PC-3 (cell line): ENCODE results near the gene GDF11. TPM values are rescaled to one million over a fixed set of nuclear protein-coding genes. Genes with fewer than 3 reads are reported as not detected.
A peak's percentile ranks its signal among the peaks of the same experiment; 100 is the strongest.

Experiments used
- ATAC-seq: fragments of 200-7000 bp; cut with Tn5 transposase; 2 replicates; pipeline ENCODE4 v1.9.1; 2020; ENCODE audit warnings: mild to moderate bottlenecking, moderate library complexity
- BruUV-seq: library from RNA; stranded (reverse); fragments of 400-500 nt; replicated peaks from 2 replicates; lab custom pipeline; 2021; lab: Mats Ljungman, UMichigan
- CTCF ChIA-PET: fragments of 300-600 bp; sonication (Branson Sonifier 250); formaldehyde crosslinking; loops from one replicate; lab custom pipeline; 2022; ENCODE audit warnings: antibody characterized with exemption; lab: Charles Lee
- POLR2A ChIA-PET: fragments of 300-600 bp; sonication (Branson Sonifier 250); formaldehyde crosslinking; loops from one replicate; lab custom pipeline; 2022; ENCODE audit warnings: antibody characterized with exemption; ENCODE audit not compliant: unreplicated experiment; lab: Charles Lee
- DNase-seq: peaks from one replicate; pipeline ENCODE4 v3.0.0-alpha.2; 2015
- H2AFZ ChIP-seq: fragments of 300-600 bp; sonication (generic); 2 replicates; pipeline ENCODE4 v1.6.0; 2016; ENCODE audit warnings: antibody characterized with exemption, low read length
- H3F3A ChIP-seq: fragments of 300-600 bp; sonication (generic); one replicate; pipeline ENCODE4 v1.6.0; 2017; ENCODE audit warnings: antibody characterized with exemption, low read length, control low read depth, mild to moderate bottlenecking; ENCODE audit not compliant: unreplicated experiment
- H3K27ac ChIP-seq: fragments of 300-600 bp; sonication (generic); 2 replicates; pipeline ENCODE4 v1.5.1; 2016; ENCODE audit warnings: mild to moderate bottlenecking, low read length
- H3K27me3 ChIP-seq: fragments of 300-600 bp; sonication (generic); 2 replicates; pipeline ENCODE4 v1.6.1; 2016; ENCODE audit warnings: low read length, mixed read lengths
- H3K36me3 ChIP-seq: fragments of 300-600 bp; sonication (generic); 2 replicates; pipeline ENCODE4 v1.6.1; 2016; ENCODE audit warnings: low read depth, mixed run types, low read length, mixed read lengths
- H3K4me1 ChIP-seq: fragments of 300-600 bp; sonication (generic); 2 replicates; pipeline ENCODE4 v1.5.1; 2016; ENCODE audit warnings: low read length; ENCODE audit not compliant: insufficient read depth
- H3K4me2 ChIP-seq: fragments of 300-600 bp; sonication (generic); 2 replicates; pipeline ENCODE4 v1.6.0; 2016; ENCODE audit warnings: low read length
- H3K4me3 ChIP-seq: fragments of 300-600 bp; sonication (generic); 2 replicates; pipeline ENCODE4 v1.5.1; 2016; ENCODE audit warnings: mild to moderate bottlenecking, low read length, mixed read lengths
- H3K79me2 ChIP-seq: fragments of 300-600 bp; sonication (generic); 2 replicates; pipeline ENCODE4 v1.6.1; 2017; ENCODE audit warnings: low read length, mixed read lengths
- H3K9ac ChIP-seq: fragments of 300-600 bp; sonication (generic); 2 replicates; pipeline ENCODE4 v1.6.0; 2016; ENCODE audit warnings: mild to moderate bottlenecking, low read length
- H3K9me2 ChIP-seq: fragments of 300-600 bp; sonication (generic); replicated peaks from 2 replicates; pipeline ENCODE4 v1.6.1; 2016; ENCODE audit warnings: mixed run types, low read length, mixed read lengths
- H3K9me3 ChIP-seq: fragments of 300-600 bp; sonication (generic); 2 replicates; pipeline ENCODE4 v1.6.1; 2016; ENCODE audit warnings: low read length, mixed read lengths
- H4K20me1 ChIP-seq: fragments of 300-600 bp; sonication (generic); 2 replicates; pipeline ENCODE4 v1.6.1; 2016; ENCODE audit warnings: low read length, mixed read lengths
- CTCF ChIP-seq: fragments of 300-600 bp; sonication (generic); conservative IDR thresholded peaks from 2 replicates; pipeline ENCODE4 v1.5.1; 2017; ENCODE audit warnings: antibody characterized with exemption, low read depth, mild to moderate bottlenecking, low read length
- EZH2 ChIP-seq: fragments of 300-600 bp; sonication (generic); IDR thresholded peaks from one replicate; pipeline ENCODE4 v1.6.1; 2017; ENCODE audit warnings: antibody characterized with exemption, mild to moderate bottlenecking, low read length; ENCODE audit not compliant: unreplicated experiment
- EZH2phosphoT487 ChIP-seq: fragments of 300-600 bp; sonication (generic); IDR thresholded peaks from 2 replicates; pipeline ENCODE4 v1.6.1; 2018; ENCODE audit warnings: mild to moderate bottlenecking, antibody characterized with exemption, low read length, borderline replicate concordance
- intact Hi-C: fragments of 100-400 bp; cut with micrococcal nuclease; formaldehyde crosslinking; loops from 2 replicates; pipeline ENCODE4 v1.9.0; 2023
- total RNA-seq: library from RNA; depleted of rRNA; stranded (reverse); fragments of >200 nt; gene quantifications from 2 replicates; pipeline ENCODE4 v1.2.3, GENCODE V29; 2014

The GDF11 gene
- total RNA-seq, 1 experiment from 2014 or later = 7.1 TPM

DNA sequence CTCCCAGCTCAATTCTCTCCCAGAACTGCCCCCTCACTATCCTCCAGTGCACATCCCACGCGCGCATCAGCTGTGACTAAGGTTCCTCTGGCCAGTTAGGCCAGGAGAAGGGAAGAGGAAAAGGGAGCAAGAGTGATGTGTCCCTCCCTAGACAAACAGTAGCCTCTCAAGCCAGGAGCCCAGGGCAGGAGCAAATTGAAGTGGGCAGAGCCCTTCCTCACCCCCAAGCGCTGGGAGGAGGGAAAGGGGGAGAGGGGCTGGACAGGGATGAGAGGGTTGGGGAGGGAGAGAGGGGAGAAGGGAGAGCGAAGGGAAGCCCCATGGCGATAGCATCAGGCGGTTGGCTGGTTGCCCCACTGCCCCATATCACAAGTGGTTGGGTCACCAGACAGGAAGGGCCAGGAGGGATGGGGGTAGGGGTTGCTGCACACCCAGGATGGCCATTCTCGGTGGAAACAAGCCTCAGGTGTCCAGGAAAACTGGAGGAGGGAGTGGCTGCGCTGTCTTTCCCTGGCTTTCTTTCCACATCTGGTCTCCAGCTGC is 15.2 kb upstream of the GDF11 start:
- peaks cover 27% of the 10 kb centered on the region for H3K36me3 ChIP-seq
- peak overlapping the region; percentile 88 for H3K4me3 ChIP-seq
- H3K27me3 ChIP-seq = no peaks in the 10 kb centered on the region
- H3K4me2 ChIP-seq = peak overlapping the region; percentile 99
- peak; percentile 44 for ATAC-seq
- H3K4me1 ChIP-seq = peaks cover 31% of the 10 kb centered on the region
- peaks cover 37% of the 10 kb centered on the region for H3K79me2 ChIP-seq
- H3K9ac ChIP-seq = peak overlapping the region; percentile 97
- H3K27ac ChIP-seq = peak overlapping the region; percentile 98
- TF ChIP-seq CTCF (no peak), EZH2 (no peak), EZH2phosphoT487 (no peak)
- H3K9me2 ChIP-seq = no peaks in the 10 kb centered on the region
- DNase-seq = peak; percentile 73
- ChIA-PET CTCF (interaction anchor here (0.9 kb wide), 1 partner anchor 9 kb away, joined by 3 read pairs; no protein-coding TSS in a partner anchor), POLR2A (no interaction called here)
- H2AFZ ChIP-seq = peak overlapping the region; percentile 22; the same call in 1 of the 2 replicates
- H4K20me1 ChIP-seq = peaks cover 8% of the 10 kb centered on the region
- H3K9me3 ChIP-seq = no peaks in the 10 kb centered on the region
- intact Hi-C loops = no loop called here
- H3F3A ChIP-seq = no peaks in the 10 kb centered on the region
- BruUV-seq = TSS peak; percentile 35

DNA sequence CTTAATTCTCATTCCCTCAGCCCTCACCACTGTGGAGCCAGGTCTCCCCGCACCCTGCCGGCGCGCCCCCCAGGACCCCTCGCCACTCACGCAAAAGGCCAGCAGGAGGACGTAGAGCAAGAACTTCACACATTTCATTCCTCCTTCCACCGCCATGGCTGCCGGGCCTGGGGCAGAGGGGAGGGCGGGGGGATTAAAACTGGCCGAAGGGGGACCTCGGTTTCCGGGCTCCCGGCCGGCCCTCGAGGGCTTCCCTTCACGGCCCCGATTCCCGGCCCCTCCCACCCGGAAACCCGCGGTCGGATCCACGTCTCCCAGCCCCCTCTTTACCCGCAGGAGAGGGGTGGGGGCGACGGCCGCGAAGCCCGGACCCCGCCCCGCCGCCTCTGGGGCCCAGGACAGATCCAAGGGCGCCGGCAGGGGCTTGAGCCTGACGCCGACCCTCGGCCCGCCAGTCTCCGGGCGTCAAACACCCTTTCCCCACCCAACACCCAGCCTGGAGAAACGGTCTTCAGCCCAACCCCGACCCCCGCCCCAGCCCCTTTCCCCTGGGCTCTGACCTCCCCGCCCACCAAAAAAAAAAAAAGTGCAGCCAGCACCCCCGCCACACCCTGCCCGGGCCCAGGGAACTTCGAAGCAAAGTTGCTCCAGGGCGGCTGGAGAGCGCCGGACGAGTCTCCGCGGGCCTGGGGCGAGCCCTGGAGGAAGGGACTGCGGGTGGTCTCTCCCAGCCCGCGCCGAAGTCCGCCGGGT is 14.6 kb upstream of the GDF11 start:
- no TSS peak for BruUV-seq
- no peaks in the 10 kb centered on the region for H3K9me2 ChIP-seq
- peaks cover 8% of the 10 kb centered on the region for H4K20me1 ChIP-seq
- H3F3A ChIP-seq = no peaks in the 10 kb centered on the region
- H3K4me2 ChIP-seq = peak overlapping the region; percentile 99
- ATAC-seq (peak; percentile 4), DNase-seq (peak; percentile 50)
- H3K4me1 ChIP-seq = peaks cover 31% of the 10 kb centered on the region
- no peak for TF ChIP-seq EZH2phosphoT487
- no peak for TF ChIP-seq CTCF
- no peak for TF ChIP-seq EZH2
- peaks cover 27% of the 10 kb centered on the region for H3K36me3 ChIP-seq
- H3K27ac ChIP-seq = peak overlapping the region; percentile 98
- H2AFZ ChIP-seq = peak overlapping the region; percentile 84; the same call in 1 of the 2 replicates
- ChIA-PET CTCF (interaction anchor here (1.4 to 2.1 kb wide), 2 partner anchors 10 to 47 kb away, joined by 8 to 14 read pairs; a partner anchor contains a TSS), POLR2A (interaction anchor here (0.6 to 2.0 kb wide), 4 partner anchors 10 to 269 kb away, joined by 3 to 7 read pairs (median 5); partner anchors contain the start of gene SUOX)
- no peaks in the 10 kb centered on the region for H3K27me3 ChIP-seq
- peak overlapping the region; percentile 97 for H3K9ac ChIP-seq
- no peaks in the 10 kb centered on the region for H3K9me3 ChIP-seq
- intact Hi-C loops = no loop called here
- peak overlapping the region; percentile 88 for H3K4me3 ChIP-seq
- peaks cover 37% of the 10 kb centered on the region for H3K79me2 ChIP-seq
